AG04450 (cell line): ENCODE data around the gene WBP2. TPM values are rescaled to one million over a fixed set of nuclear protein-coding genes. Genes with fewer than 3 reads are reported as not detected.

Experiments used
- CTCF ChIA-PET: fragments of 300-600, 350-600 bp; formaldehyde crosslinking; extraction: SDS; loops from one replicate; lab custom pipeline; 2022; ENCODE audit warnings: antibody characterized with exemption, inconsistent platforms; lab: Charles Lee
- POLR2A ChIA-PET: fragments of 350-600 bp; formaldehyde crosslinking; extraction: SDS; loops from one replicate; lab custom pipeline; 2021; ENCODE audit warnings: antibody characterized with exemption, inconsistent platforms; lab: Yijun Ruan, JAX
- DNase-seq: peaks from one replicate; pipeline ENCODE4 v3.0.0-alpha.2; 2011; ENCODE audit warnings: low read depth, low spot score
- H3K27ac ChIP-seq: one replicate; pipeline ENCODE4 v1.5.1; 2012; ENCODE audit warnings: low read depth, low read length, control low read depth
- H3K27me3 ChIP-seq: one replicate; pipeline ENCODE4 v1.6.0; 2012; ENCODE audit warnings: low read length; ENCODE audit not compliant: control insufficient read depth, insufficient read depth
- H3K4me3 ChIP-seq: 2 replicates; pipeline ENCODE4 v1.5.1; 2011; ENCODE audit warnings: mild to moderate bottlenecking, low read depth, low read length, control low read depth
- H3K9me3 ChIP-seq: 2 replicates; pipeline ENCODE4 v1.5.1; 2012; ENCODE audit warnings: low read length; ENCODE audit not compliant: control insufficient read depth, insufficient read depth
- CTCF ChIP-seq: IDR thresholded peaks from 2 replicates; pipeline ENCODE4 v1.5.1; 2011; ENCODE audit warnings: low read depth, low read length, control low read depth, inconsistent platforms
- polyA plus RNA-seq: library from polyadenylated mRNA; depleted of rRNA; stranded (reverse); fragments of >200 nt; gene quantifications from 2 replicates; pipeline ENCODE4 v1.2.3, GENCODE V29; 2011

WBP2 gene
- polyA plus RNA-seq, 1 experiment = 35.3 TPM

- Histone ChIP-seq H3K9me3 (no peaks in the 10 kb centered on the region; the same call in 1 of the 2 replicates), H3K27me3 (no peaks in the 10 kb centered on the region), H3K27ac (peak overlapping the region; percentile 2), H3K4me3 (no peak overlapping the region)
- ChIA-PET POLR2A (interaction anchor here (0.6 kb wide), 1 partner anchor 79 kb away, joined by 3 read pairs; no protein-coding TSS in a partner anchor), CTCF (no interaction called here)
- TF ChIP-seq CTCF = no peak
- DNase-seq = no peak
These were observed 38.3 kb upstream of the WBP2 start for GRCh38 chr17:75893305-75894048.

- no peaks in the 10 kb centered on the region; the same call in 1 of the 2 replicates for H3K9me3 ChIP-seq
- DNase-seq = no peak
- ChIA-PET POLR2A (no interaction called here), CTCF (no interaction called here)
- TF ChIP-seq CTCF = no peak
- no peak overlapping the region for H3K4me3 ChIP-seq
- H3K27ac ChIP-seq = no peak overlapping the region
- no peaks in the 10 kb centered on the region for H3K27me3 ChIP-seq
These were observed 37.6 kb upstream of the WBP2 start for GRCh38 chr17:75892556-75893224.

- no peaks in the 10 kb centered on the region for H3K27me3 ChIP-seq
- CTCF ChIA-PET = no interaction called here
- DNase-seq = no peak
- no peaks in the 10 kb centered on the region; the same call in 1 of the 2 replicates for H3K9me3 ChIP-seq
- no peak overlapping the region for H3K4me3 ChIP-seq
- no peak overlapping the region for H3K27ac ChIP-seq
- POLR2A ChIA-PET = no interaction called here
- TF ChIP-seq CTCF = no peak
These were observed 36.7 kb upstream of the WBP2 start for GRCh38 chr17:75891605-75892555.

GRCh38 chr17:75891022-75891604 lies 36.0 kb upstream of the WBP2 start:
- CTCF ChIA-PET = interaction anchor here (1.4 kb wide), 1 partner anchor 30 kb away, joined by 3 read pairs; no protein-coding TSS in a partner anchor
- H3K27me3 ChIP-seq = no peaks in the 10 kb centered on the region
- H3K9me3 ChIP-seq = no peaks in the 10 kb centered on the region; the same call in 1 of the 2 replicates
- H3K4me3 ChIP-seq = no peak overlapping the region
- TF ChIP-seq CTCF = no peak
- POLR2A ChIA-PET = no interaction called here
- DNase-seq = no peak
- H3K27ac ChIP-seq = no peak overlapping the region
